ENCODE results near the gene PARP16.

DNA sequence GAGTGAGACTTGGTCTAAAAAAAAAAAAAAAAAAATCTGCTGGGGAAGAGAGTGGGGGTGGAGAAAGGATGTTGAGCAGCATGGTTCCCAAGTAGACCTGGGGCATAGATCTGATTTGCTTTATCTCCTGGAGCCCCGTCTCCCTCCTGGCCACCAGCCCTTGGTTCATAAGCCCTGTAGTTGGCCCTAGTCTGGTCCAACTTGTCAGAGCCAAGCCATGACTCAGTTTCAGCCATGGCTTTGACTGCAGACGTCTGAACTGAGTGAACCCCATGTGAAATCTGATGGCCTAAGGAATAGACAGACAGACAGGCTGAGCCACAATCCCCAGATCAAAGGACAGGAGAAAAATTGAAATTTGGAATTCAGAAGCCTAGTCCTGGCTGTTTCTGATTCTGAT lies 73.4 kb downstream of the PARP16 start:
- TF ChIP-seq, protein P1, sequence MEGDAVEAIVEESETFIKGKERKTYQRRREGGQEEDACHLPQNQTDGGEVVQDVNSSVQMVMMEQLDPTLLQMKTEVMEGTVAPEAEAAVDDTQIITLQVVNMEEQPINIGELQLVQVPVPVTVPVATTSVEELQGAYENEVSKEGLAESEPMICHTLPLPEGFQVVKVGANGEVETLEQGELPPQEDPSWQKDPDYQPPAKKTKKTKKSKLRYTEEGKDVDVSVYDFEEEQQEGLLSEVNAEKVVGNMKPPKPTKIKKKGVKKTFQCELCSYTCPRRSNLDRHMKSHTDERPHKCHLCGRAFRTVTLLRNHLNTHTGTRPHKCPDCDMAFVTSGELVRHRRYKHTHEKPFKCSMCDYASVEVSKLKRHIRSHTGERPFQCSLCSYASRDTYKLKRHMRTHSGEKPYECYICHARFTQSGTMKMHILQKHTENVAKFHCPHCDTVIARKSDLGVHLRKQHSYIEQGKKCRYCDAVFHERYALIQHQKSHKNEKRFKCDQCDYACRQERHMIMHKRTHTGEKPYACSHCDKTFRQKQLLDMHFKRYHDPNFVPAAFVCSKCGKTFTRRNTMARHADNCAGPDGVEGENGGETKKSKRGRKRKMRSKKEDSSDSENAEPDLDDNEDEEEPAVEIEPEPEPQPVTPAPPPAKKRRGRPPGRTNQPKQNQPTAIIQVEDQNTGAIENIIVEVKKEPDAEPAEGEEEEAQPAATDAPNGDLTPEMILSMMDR (conservative IDR thresholded peaks at IDR 0.05 in 1 of 2, IDR thresholded peaks at IDR 0.05 in 1 of 2; ENCODE audit: low read depth in 1 of 2, low read length in 2 of 2): no peak
- no peak for TF ChIP-seq EZH2 (IDR thresholded peaks at IDR 0.05; ENCODE audit: low read length, missing control alignments)

Measured in fibroblast of lung (primary cell).